Heart left ventricle (tissue), 13 donors: ENCODE results near the gene NAALADL2.

Experiments
- CTCF ChIP-seq, 12 donors: fragments of 200-600 bp; sonication (generic) in 4 of 12; IDR thresholded peaks; one replicate each; pipeline versions ENCODE4 v1.5.0 to v1.8.0; 2018 to 2022; ENCODE audit warnings: antibody characterized with exemption in 12 of 12, mild to moderate bottlenecking in 5 of 12
- POLR2A ChIP-seq, 2 donors: fragments of 450-650 bp; IDR thresholded peaks; one replicate each; pipeline ENCODE4 v1.6.1; 2017; ENCODE audit warnings: antibody characterized with exemption in 2 of 2, mild to moderate bottlenecking in 2 of 2, moderate library complexity in 2 of 2
- donor health status: ischemic (EF 13 %, LVEDD 7.1; RV severe dilation, severe dysfunction).
- donor health status: DM: no; HTN: yes; CAD: no.
- donor health status: DM: no; HTN: no; CAD: no.
- donor health status: ischemic (EF 25% LVEDD 6.9; RV normal size, moderate dysfunction).
- donor health status: ischemic (EF 25% LVEDD 5.7; RV mildly dilated, moderate dysfunction).
- donor health status: ischemic (EF 35%, LVEDD 5.7; RV mildly dilated, moderate dysfunction).
- donor health status: nonischemic (EF 11% LVEDD 7.7; RV severe dilation, severe dysfunction).
- donor health status: DM: yes; HTN: yes; CAD: no.
- donor health status: PGD.
- donor health status: ischemic (EF 29% LVEDD 5.4; RV normal size, mild dysfunction).
- donor health status: nonischemic (EF 23%, LVEDD 6.1; RV moderate dilation, normal function).

- TF ChIP-seq POLR2A (IDR thresholded peaks at IDR 0.05) (no peak), CTCF (IDR thresholded peaks at IDR 0.05) (no peak)
These were observed 436.4 kb downstream of the NAALADL2 start for GRCh38 chr3:175295248-175296130.
